Fibroblast of skin of back (primary cell): ENCODE results near the gene ZNF184. TPM values are rescaled to one million over a fixed set of nuclear protein-coding genes. Genes with fewer than 3 reads are reported as not detected.

Source experiments
- DNase-seq: peaks from one replicate; pipeline ENCODE4 v3.0.0-alpha.2; 2013
- polyA plus RNA-seq, 2 experiments: library from polyadenylated mRNA; unstranded; fragments of 120-200 nt; gene quantifications; one replicate each; pipeline ENCODE4 v1.2.1, GENCODE V29; 2013; ENCODE audit not compliant: insufficient read length in 2 of 2

Gene ZNF184
- polyA plus RNA-seq (2013, experiment 1 of 2; ENCODE audit: insufficient read length), result 5.3 TPM
- polyA plus RNA-seq (2013, experiment 2 of 2; ENCODE audit: insufficient read length), result 4.3 TPM

GRCh38 chr6:27472617-27473400 lies at the start of gene ZNF184:
Gene ZNF184, minus strand, starts transcription at chr6:27473105. Its CDS starts 811 bp downstream, at chr6:27472294.
- peak; percentile 98 for DNase-seq

GRCh38 chr6:27518881-27519795 lies 46.2 kb upstream of the ZNF184 start:
- DNase-seq, result peak; percentile 85

DNA sequence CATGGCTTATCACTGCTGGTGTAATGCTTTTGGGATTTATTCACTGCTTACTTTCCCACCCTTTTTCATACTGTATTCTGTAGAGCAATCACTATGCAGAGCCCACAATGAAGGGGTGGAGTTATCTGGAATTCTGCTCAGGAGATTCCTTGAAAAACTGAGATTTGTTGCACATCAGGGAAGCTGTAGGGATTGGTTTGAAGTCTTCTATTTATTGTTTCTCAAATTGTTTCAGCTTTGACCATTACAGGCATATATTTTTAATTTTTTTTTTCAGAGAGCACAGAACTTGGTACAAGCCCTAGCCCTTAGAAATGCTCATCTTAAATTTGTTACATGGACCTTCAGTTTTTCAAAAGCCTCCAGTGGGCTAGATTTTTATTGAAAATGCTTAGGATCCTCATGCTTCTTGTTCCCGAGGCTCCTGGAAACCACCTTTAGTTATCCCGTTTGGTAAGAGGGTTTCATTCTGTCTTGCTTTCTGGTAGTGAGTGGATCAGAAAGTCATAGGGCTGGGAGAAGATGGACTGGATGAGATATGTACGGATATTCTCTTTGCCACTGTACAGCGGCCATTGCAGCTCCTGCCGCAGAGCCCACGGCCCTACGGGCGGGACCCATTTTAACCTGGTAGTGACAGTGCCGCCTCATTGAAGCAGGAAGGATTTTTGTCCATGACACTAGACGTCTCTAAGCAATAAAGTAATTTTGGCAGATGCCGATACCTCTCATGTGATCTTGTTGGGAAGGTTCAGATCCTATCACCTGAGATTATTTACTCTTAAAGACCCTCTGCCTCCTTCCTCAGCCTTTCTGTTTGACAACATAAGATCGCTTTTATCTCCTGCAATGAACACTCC lies 45.3 kb upstream of the ZNF184 start:
- DNase-seq, result no peak

DNA sequence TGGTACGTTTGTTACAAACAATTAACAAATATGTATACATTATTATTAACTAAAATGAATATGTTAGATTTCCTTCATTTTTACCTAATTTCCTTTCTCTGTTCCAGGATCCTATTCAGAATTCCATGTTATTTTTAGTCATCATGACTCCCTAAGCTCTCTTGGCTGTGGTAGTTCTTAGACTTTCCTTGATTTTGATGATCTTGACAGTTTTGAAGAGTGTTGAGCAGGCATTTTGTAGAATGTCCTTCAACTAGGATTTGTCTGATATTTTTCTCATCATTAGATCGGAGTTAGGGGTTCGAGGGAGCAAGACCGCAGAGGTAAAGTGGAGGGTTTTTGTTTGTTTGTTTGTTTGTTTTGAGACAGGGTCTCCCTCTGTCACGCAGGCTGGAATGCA lies 44.3 kb upstream of the ZNF184 start:
- no peak for DNase-seq

GRCh38 chr6:27514906-27515495 lies 42.1 kb upstream of the ZNF184 start:
- DNase-seq, result no peak

DNA sequence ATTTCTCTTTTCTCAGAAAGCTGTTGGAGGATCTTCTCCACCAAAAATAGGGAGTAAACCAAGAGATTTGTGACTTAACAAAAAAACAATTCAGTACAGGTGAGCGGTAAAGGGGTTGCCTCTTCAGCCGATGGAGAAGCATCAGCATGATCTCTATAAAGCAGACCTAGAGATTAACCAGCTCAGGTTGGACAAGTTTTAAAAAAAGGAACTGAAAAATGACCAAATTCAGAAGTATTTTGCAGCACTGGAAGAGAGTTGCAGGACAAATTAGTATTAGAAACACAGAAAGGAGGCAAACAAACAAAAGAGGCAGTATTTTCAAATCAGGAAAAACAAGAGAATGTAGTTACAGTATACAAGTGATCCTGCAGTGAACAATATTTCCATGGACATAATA lies 39.6 kb upstream of the ZNF184 start:
- no peak for DNase-seq

DNA sequence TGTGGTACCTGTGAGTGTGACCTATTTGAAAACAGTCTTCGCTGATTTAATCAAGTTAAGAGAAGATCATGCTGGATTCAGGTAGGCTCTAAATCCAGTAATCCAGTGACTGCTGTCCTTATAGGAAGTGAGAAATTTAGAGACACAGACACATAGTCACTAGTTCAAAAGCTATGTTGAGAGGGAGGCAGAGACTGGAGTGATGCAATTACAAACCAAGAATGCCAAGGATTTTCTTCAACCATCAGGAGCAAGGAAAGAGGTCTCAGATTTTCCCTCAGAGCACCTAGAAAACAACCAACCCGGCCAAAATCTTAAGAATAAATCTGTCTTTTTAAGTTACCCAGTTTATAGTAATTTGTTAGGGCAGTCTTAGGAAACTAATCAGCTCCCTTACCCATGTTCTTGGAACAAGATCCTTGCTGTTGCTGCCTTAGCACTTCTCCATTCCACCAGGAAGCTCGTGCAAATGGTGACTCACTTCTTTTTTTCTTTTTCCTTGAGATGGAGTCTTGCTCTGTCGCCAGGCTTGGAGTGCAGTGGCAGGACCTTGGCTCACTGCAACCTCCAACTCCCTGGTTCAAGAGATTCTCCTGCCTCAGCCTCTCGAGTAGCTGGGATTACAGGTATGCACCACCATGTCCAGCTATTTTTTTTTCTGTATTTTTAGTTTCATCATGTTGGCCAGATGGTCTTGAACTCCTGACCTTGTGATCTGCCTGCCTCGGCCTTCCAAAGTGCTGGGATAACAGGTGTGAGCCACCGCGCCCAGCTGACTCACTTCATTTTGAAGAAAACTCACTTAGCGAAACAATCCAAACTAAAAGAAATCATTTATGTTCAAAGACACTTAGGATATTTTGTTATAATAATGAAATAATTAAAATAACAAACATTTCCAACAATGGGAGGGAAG lies 34.4 kb upstream of the ZNF184 start:
- no peak for DNase-seq

DNA sequence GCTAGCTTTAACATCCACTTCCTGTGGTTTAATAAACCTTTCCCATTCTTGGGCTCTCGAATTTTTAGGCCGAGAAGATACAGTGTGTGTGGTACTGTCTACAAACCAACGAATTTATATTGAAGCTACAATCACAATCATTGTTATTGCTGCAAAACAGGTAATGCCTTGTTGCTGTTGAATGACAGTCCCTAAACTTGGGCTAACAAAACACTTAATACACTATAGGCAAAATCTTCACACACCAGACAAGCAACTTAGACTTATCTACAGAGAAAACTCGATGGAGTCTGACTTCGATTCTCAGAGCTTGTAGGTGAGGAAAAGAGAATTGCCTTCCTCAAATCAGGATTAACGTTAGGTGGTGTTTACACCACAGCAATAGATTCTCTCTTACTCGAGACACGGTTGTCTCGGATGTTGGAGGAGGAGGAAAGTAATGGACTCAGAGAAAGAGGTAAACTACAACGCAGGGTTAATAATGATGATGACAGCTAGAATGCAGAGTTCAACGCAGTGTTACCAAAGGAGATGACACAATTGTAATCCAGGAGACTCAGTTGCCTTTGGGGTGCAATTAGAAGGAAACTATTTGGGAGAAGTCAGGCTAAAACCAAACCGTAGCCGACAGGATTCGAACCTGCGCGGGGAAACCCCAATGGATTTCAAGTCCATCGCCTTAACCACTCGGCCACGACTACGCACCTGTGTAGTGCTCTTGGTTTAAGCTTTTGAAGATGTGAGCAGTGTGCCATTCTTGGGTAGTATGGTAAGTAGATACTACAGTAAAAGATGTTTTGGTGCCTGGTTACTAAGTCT lies 32.5 kb upstream of the ZNF184 start:
- peak; percentile 56 for DNase-seq

- peak; percentile 73 for DNase-seq
These were observed 30.6 kb upstream of the ZNF184 start for GRCh38 chr6:27503436-27504030.

DNA sequence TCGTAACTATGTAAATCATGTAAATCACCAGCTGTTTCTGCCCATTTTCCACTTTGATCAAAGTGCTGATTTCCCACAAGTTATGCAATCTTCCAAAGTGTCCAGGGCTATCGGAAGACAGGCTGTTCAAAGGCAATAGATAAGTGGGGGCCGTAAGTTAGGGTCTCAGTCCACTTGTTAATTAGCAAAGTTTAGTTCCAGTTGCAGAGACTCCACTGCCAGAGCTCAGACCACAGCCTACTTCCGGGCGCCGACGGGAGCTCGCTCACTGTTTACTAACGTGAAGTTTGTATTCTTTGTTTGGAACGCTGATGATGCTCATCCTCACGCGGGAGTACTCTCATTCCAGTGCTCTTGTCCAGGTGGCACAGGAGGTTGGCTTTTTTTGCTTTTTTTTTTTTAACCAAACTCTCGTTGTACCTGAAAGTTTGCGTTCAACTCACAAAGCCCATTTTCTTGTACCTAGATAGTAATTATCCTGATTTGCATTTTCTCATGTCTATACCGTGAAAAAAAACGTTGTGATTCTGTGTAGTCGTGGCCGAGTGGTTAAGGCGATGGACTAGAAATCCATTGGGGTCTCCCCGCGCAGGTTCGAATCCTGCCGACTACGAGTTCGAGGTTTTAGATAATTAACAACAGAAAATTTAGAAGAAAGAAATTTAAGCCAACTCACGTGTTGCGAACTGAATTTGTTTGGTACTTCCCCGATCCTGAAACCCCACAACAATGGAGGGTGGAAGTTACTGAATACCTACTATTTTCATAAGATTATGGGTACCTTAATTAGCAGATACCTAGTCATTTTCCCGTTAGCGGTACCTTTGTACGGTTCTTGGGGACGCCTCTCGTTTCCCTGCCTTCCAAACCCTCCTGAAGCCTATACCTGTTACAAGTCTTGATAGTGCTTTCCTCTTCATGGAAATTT lies 29.9 kb upstream of the ZNF184 start:
- DNase-seq, result peak; percentile 73

DNA sequence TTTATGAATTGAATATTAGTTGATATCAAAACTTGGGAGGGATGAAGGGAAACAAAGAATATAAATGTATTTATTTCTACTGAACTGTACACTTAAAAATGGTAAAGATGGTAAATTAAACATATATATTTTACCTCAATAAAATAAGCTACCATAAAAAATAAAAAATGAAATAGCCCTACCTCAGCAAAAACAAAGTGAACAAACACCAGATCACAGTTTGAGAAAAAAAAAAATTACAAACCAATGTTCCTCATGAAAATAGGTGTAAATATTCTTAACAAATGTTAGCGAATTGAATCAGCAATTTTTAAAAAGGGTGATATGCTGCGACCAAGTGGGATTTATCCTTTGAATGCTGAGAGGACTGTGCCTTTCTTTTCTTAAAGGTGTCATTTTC lies 28.3 kb upstream of the ZNF184 start:
- DNase-seq, result no peak

GRCh38 chr6:27500177-27500576 lies 27.3 kb upstream of the ZNF184 start:
- no peak for DNase-seq

- peak; percentile 92 for DNase-seq
These were observed 22.7 kb upstream of the ZNF184 start for GRCh38 chr6:27495386-27496135.

DNA sequence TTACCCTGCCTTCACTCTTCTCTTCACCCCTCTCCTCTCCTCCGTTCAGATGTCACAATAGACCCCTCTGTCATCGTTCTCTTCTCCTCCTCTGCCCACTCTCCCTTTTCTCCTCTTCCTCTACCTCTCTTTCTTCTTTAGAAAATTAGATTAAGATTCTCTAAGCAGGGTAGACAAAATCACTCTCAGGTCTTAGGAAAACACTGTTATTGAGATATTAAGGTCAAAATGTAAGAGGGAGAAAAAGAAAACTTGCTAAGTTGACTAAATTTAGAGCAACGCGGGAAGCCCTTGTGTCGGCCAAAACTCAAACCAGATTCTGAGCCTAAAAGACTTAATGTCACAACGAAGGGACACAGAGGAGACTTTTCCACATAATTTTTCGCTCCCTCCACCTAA lies 22.1 kb upstream of the ZNF184 start:
- no peak for DNase-seq

GRCh38 chr6:27494103-27494502 lies 21.2 kb upstream of the ZNF184 start:
- no peak for DNase-seq

DNA sequence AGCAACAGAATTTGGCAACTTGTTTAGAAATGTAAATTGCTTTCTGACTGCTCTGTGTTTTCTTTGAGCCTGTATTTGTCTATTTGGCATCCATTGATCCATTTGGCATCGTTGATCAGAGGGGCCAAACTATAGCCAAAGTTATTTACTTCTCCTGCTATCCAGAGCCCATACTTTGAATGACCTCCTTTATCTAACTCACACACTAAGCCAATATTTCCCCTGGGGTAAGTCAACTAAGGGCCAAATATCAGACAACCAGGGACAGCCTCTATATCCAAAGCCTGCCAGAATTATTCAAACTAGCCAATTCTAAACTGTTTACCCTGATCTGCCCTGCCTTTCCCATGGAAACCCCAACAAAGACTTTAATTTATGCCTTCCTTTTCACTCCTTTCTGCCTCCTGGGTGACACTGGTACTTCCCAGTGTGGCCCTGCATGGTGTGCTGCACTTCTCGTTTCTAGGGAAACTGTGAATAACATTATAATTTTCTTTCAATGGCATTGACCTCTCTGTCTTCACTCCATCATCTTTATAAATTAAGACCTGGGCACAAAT lies 19.8 kb upstream of the ZNF184 start:
- DNase-seq, result no peak
